K562 (cell line): ENCODE measurements around the gene LRRC14B. TPM values are rescaled to one million over a fixed set of nuclear protein-coding genes. Genes with fewer than 3 reads are reported as not detected.

Source experiments
- ADNP ChIP-seq: fragments of 200-800 bp; sonication (Bioruptor generic); IDR thresholded peaks from 2 replicates; pipeline ENCODE4 v1.6.1; 2016; ENCODE audit warnings: missing genetic modification characterization, missing compliant biosample characterization
- CEBPZ ChIP-seq: fragments of 150-350 bp; IDR thresholded peaks from 2 replicates; pipeline ENCODE4 v1.6.1; 2014; ENCODE audit warnings: low read depth, mild to moderate bottlenecking, low read length, borderline replicate concordance
- JUN ChIP-seq, 2 experiments: sonication (generic) in 1 of 2; formaldehyde crosslinking in 1 of 2; IDR thresholded peaks; 2 replicates each; pipeline versions ENCODE4 v1.6.1 to v1.8.0; 2012 to 2022; ENCODE audit warnings: borderline replicate concordance in 2 of 2, mild to moderate bottlenecking in 2 of 2, improper control_type of control experiment in 1 of 2, low read depth in 1 of 2, low read length in 1 of 2, missing genetic modification reagents in 1 of 2
- PML ChIP-seq: IDR thresholded peaks from 2 replicates; pipeline ENCODE4 v1.6.1; 2012; ENCODE audit warnings: low read length, inconsistent platforms
- SNIP1 ChIP-seq: fragments of 450-650 bp; IDR thresholded peaks from 2 replicates; pipeline ENCODE4 v1.7.1; 2017; ENCODE audit warnings: low read depth, mild to moderate bottlenecking
- TAF15 ChIP-seq: fragments of 200-400 bp; formaldehyde crosslinking; IDR thresholded peaks from 2 replicates; pipeline ENCODE4 v1.6.1; 2017; ENCODE audit warnings: mild to moderate bottlenecking, low read depth, low read length, moderate library complexity
- UBTF ChIP-seq, 2 experiments: IDR thresholded peaks; 2 replicates each; pipeline ENCODE4 v1.6.1; 2012; ENCODE audit warnings: improper control_type of control experiment in 2 of 2, low read depth in 2 of 2, low read length in 2 of 2, borderline replicate concordance in 1 of 2
- ZNF224 ChIP-seq: sonication (generic); formaldehyde crosslinking; IDR thresholded peaks from 2 replicates; pipeline ENCODE4 v1.8.0; 2022; ENCODE audit warnings: mild to moderate bottlenecking, missing genetic modification reagents
- ZNF3 ChIP-seq: fragments of 250-450 bp; sonication (Bioruptor Pico); IDR thresholded peaks from 2 replicates; pipeline ENCODE4 v1.5.0; 2021; ENCODE audit warnings: mild to moderate bottlenecking, moderate library complexity
- ZNF347 ChIP-seq: fragments of 450-650 bp; formaldehyde crosslinking; IDR thresholded peaks from 2 replicates; pipeline ENCODE4 v1.4.0; 2020; ENCODE audit warnings: low read depth, mild to moderate bottlenecking, moderate library complexity
- ZNF384 ChIP-seq: IDR thresholded peaks from 2 replicates; pipeline ENCODE4 v1.6.1; 2012; ENCODE audit warnings: low read depth, low read length, improper control_type of control experiment
- polyA plus RNA-seq, 8 experiments: library from polyadenylated mRNA; depleted of rRNA in 4 of 8; stranded (reverse) in 5 of 8; unstranded in 3 of 8; fragments of >200 nt; fragmentation: Nextera tagmentation in 2 of 8; fragmentation: Illumina TruSeq in 1 of 8; extraction: Ambion mirVana in 2 of 8; extraction: Trizol in 1 of 8; gene quantifications; 2 replicates each; pipeline versions ENCODE4 v1.2.1 to v1.2.3, GENCODE V29; 2011 to 2014; ENCODE audit warnings: inconsistent platforms in 1 of 8, missing spikeins in 1 of 8
- total RNA-seq, 7 experiments: library from RNA; depleted of rRNA in 6 of 7; stranded (reverse); fragments of >200 nt in 6 of 7; fragmentation: Illumina TruSeq in 2 of 7; extraction: Trizol in 2 of 7; gene quantifications; 2 replicates each; pipeline versions ENCODE4 v1.2.1 to v1.2.3, GENCODE V29; 2011 to 2021; ENCODE audit warnings: low replicate concordance in 1 of 7
- TF ChIP-seq, protein P1 (sequence below): fragments of 250-450 bp; sonication (Bioruptor Pico); IDR thresholded peaks from 2 replicates; pipeline ENCODE4 v1.9.0; 2021; ENCODE audit warnings: mild to moderate bottlenecking, inconsistent platforms

The LRRC14B gene
- total and polyA plus RNA-seq, 9 of the 15 experiments (the other 6 are each of a cell fraction or from before 2014, with no cell fraction given), result not detected

- TF ChIP-seq CEBPZ, result no peak
- TF ChIP-seq ZNF3 (CRISPR knock-in tag), result no peak
- no peak for TF ChIP-seq UBTF (IDR thresholded peaks at IDR 0.05; ENCODE audit: borderline replicate concordance in 1 of 2, low read depth in 2 of 2, low read length in 2 of 2)
- TF ChIP-seq, protein P1, sequence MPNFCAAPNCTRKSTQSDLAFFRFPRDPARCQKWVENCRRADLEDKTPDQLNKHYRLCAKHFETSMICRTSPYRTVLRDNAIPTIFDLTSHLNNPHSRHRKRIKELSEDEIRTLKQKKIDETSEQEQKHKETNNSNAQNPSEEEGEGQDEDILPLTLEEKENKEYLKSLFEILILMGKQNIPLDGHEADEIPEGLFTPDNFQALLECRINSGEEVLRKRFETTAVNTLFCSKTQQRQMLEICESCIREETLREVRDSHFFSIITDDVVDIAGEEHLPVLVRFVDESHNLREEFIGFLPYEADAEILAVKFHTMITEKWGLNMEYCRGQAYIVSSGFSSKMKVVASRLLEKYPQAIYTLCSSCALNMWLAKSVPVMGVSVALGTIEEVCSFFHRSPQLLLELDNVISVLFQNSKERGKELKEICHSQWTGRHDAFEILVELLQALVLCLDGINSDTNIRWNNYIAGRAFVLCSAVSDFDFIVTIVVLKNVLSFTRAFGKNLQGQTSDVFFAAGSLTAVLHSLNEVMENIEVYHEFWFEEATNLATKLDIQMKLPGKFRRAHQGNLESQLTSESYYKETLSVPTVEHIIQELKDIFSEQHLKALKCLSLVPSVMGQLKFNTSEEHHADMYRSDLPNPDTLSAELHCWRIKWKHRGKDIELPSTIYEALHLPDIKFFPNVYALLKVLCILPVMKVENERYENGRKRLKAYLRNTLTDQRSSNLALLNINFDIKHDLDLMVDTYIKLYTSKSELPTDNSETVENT, result no peak
- TF ChIP-seq ZNF224 (CRISPR knock-in tag), result no peak
- no peak for TF ChIP-seq SNIP1
- TF ChIP-seq ADNP (tag), result no peak
- TF ChIP-seq JUN (IDR thresholded peaks at IDR 0.05; ENCODE audit: borderline replicate concordance, low read depth, low read length), result no peak
- no peak for TF ChIP-seq JUN (CRISPR knock-in tag; IDR thresholded peaks at IDR 0.05; ENCODE audit: borderline replicate concordance)
- no peak for TF ChIP-seq PML
- no peak for TF ChIP-seq ZNF384
- TF ChIP-seq TAF15, result no peak
- no peak for TF ChIP-seq ZNF347 (CRISPR knock-in tag)
Measured at GRCh38 chr5:174291-174600, 17.0 kb upstream of the LRRC14B start (continued).
